HG03378 (cell line): ENCODE measurements around the gene OTUD3.

Source experiments
- ATAC-seq: cut with Tn5 transposase; IDR thresholded peaks from one replicate; pipeline ENCODE4 v1.9.1; 2021; ENCODE audit warnings: mild to moderate bottlenecking, moderate library complexity; ENCODE audit not compliant: unreplicated experiment

Gene OTUD3

DNA sequence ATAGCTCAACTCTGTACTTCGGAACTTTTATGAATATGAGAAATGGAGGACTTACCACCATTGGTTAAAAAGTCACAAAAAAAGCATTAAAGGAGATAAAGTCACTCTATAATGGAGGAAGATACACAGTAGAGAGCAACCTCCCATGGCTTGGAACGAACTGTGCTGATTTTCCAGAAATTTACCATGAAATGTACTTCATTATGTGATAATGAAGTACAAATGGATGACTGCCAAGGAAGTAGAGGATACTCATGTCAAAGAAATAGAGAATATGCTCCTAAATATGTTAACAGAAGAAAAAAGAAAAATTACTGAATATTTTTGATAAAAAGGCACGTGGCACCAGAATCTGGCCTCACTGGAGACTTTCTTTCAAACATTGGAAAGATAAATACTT is 64.8 kb downstream of the OTUD3 start:
- ATAC-seq: no peak

DNA sequence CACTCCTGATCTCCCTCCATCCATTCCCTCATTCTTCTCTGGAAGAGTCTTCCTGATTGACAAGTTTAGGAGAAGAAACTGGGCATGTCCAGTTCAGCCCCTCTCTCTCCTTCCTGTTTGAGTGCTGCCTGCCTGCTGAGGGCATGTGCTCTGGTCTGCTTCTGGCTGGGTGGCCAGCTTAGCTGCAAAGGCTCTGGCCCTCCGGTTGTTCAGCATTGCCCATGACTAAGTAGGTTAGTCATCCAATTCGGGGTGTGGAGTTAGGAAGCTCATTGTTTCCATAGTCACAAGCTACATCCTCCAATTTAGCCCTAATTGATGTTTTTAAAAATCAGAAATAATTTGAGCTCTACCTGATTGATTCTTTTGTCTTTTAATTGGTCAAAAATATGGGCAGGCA is 66.8 kb downstream of the OTUD3 start:
- ATAC-seq: no peak

DNA sequence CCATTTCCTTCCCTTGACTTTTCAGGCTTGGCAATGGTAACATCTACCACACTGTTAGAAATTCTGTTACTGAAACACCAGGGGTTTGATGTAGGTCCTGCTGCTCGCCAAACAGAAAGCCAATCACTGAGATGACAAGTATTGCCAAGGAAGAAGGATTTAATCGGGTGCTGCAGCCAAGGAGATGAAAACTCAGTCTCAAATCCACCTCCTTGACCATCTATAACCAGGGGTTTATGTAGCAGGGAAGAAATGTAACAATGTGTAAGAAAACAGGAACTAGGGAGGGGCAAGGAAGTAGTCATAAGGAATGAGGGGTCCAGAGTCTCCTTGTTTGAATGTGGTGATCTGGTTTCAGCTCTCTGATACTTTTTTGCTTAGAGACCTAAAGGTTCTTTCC is 71.9 kb downstream of the OTUD3 start:
- ATAC-seq: no peak

DNA sequence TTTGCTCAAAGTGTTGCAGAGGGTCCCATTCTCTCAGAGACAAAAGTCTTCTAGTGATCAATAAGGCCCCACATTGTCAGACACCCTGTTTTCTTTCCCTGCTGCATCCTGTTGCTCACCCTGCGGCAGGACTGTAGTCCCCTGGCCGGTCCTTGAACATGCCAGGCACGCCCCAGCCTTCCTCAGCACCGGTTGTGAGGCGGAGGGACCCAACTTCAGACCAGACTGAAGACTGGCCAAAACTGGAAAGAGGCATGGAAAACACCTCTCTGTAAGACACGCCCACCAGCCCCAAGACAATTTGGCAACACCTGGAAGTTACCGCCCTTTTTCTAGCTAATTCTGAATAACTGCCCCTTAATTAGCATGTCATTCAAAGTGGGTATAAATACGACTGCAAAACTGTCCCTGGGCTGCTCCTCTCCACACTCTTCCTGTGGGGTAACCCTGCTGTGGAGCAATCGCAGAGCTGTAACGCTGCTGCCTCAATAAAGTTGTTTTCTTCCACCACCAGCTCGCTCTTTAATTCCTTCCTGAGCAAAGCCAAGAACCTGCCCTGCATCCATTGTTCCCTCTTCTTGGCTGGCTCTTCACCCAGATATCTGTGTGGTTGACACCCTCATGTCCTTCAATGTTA is 73.5 kb downstream of the OTUD3 start:
- no peak for ATAC-seq

DNA sequence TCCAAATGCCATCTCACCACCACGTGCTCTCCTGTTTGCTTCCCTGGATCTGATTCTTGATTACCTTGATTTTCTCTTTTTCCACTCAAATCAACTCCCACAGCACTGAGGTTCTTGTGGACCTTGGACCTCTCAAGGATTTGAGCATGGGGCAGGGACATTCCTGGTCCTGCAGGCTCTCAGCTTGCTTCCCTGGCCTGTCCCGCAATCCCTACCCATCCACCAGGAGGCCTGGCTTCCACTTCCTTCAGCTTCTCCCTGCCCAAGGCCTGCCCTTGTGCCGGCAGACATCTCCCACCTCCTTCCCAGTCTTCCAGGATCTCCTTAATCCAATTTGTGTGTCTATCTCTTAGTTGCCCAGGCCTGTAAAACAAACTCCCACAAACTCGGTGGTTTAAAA is 75.6 kb downstream of the OTUD3 start:
- ATAC-seq: no peak

DNA sequence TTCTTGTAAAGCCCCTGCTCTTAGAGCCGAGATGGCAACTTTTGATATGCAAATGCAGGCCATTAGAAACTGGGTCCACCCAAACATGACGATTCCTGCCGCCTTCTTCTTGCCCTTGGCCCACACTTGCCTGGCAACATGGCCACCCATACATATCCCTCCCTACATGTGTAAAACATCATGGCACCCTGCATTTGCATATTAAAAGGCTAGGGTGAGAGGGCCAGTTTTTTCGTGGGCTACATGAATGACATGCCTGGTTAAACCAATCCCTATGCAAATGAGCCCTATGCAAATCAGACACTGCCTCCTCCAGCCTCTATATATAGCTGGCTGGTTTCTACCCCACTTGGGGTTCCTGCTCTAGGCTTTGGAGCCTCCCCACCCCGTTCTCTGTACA is 78.4 kb downstream of the OTUD3 start:
- ATAC-seq: no peak
